NCI-H2227 (cell line): ENCODE measurements around the gene NUP93.
A peak's percentile ranks its signal among the peaks of the same experiment; 100 is the strongest.

Experiments used
- DNase-seq: peaks from one replicate; lab custom pipeline; 2025; ENCODE audit not compliant: unreplicated experiment; lab: John Stamatoyannopoulos, UW

Gene NUP93

DNA sequence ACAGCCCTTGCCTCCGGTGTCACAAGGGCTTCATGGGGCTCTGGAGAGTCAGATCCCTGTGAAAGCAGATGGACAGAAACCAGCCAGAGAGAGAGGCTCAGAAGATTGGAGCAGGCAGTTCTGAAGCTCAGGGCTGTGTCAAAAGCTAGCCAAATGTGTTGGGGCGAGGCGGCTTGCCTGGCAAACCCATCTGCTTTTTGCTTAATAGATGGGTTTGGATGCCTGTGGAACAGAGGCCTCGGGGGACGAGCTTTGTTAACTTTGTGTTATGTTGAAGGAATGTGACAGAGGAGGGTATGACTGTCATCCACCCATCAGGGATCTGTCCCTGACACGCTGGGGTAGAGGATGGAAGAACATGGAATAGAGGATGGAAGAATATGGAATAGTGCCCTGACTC lies 114.1 kb downstream of the NUP93 start:
- no peak for DNase-seq

DNA sequence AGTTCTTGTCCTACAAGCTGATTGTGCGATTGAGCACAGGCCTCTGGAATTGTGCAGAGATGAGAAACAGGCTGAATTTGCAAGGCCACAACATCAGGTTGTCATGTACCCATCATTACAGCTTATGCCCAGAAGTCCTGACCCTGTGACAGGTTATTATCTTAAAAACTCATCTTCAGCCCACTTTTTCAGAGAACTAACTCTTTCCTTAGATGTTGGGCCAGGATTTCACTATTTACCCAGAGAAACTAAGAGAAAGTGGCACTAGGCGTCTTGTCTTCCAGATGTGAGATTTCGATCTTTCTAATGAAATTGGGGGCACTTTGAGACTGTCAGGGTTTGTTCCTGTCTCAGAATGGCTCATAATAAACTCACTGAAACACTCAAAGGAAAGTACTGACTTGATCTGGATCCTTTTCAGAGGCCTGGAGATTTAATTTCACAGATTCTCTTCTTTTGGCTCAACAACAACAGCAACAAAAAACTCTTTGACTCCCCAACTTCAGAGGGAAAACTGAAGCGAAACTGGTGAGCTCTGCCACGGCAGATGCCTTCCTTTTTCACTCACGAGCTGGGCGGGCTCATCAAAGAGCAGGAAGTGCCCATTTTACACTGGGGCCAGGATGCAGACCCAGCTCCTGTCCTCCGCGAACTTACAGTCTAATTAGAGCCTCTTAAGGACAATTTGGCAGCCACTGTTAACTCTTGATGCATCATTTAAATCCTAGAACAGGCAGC lies 117.4 kb downstream of the NUP93 start:
- DNase-seq: no peak

GRCh38 chr16:56848029-56848936 lies 118.4 kb downstream of the NUP93 start:
- DNase-seq: no peak

- peak; percentile 6 for DNase-seq
These were observed 119.2 kb downstream of the NUP93 start for GRCh38 chr16:56848955-56849689.

DNA sequence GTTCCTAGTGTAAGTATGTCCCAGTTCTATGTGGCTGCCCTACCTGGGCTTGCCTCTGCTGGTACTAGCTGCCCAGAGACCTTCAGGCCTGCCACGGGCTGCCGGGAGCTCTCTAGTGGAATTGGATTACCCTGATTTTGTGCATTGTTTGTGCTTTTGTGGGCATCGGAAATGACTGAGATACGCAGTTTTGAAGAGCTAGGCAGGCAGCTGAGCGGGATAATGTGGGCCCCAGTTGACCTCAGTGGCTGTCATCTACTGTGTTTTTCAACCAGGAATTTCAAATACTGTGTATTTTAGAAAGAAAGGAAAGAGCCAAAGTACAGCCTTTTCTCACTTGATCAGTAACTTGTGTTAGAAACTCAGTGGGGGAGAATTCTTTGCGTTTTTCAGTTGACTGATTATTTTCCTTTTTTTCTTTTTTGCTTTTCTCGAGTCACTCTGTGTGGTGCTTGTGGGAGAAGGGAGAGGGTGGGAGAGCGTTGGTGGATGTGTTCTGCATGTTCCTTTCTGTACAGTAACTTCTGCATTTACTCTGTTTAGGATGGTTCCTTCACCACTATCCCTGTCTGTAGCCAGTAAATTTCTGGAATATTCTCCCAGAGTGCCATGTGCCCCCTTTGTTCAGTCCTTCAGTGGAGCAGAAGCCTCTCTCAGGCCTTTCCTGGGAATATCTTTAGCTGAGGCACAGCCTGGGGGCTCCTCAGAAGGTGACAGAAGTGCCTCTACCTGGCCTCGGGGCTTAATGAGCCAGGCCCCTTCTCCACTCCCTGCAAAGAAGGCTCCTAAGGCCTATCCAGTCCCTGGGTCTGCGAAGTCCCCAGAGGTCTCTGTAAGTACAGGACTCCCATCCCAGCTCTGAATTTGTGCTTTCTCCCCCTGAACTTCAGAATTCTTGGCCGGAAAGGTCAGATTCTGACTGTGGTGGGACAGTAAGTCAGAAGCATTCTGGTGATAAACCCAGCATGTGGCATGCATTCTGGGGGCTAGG lies 120.1 kb downstream of the NUP93 start:
- DNase-seq: no peak

- peak; percentile 4 for DNase-seq
These were observed 121.9 kb downstream of the NUP93 start for GRCh38 chr16:56851671-56852400.

DNA sequence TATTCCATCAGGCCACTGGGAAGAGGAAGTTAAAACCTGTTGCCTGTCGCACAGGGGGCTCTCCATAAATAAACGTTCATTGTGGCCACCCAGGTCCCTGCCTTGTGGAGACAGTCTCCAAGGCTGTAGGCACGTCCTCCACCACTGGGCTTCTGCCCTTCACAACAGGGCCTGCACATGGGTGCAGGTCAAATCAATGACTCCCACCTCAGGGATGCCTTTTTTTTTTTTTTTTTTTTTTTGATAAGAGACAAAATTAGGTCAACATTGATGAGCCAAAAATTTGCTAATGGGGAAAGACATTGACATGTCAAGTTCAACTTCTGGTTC lies 122.4 kb downstream of the NUP93 start:
- DNase-seq: no peak

DNA sequence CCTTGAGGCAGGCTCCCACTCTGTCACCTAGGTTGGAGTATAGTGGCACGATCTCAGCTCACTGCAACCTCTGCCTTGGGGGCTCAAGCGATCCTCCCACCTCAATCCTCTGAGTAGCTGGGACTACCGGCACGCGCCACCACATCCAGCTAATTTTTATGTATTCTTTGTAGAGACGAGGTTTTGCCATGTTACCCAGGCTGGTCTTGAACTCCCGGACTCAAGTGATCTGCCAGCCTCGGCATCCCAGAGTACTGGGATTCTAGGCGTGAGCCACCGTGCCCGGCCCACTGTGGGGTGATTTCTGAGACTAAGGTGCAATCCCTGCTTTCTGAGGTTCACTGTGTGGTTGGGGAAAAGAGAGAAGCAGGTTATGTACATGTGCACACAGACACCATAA lies 123.0 kb downstream of the NUP93 start:
- no peak for DNase-seq

- DNase-seq: no peak
These were observed 125.3 kb downstream of the NUP93 start for GRCh38 chr16:56855201-56855600.

DNA sequence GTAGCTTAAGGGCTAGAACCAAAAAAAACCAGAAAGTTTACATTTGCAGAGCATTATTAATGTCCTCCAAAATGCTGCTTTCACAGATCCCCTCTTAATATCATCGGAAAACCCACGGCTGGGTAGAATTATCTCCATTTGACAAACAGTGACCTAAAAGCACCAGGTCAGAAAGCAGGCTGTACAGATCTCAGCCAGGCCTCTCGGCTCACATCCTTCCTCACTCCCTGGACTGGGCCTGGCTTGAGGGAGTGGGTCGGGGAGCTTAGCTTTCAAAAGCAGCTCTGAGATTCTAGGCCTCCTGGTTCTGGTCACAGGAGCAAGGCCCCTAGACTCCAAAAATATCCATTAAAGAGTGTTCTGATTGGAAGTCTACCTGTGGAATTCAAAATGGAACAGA lies 126.0 kb downstream of the NUP93 start:
- DNase-seq: no peak

GRCh38 chr16:56856876-56857447 lies 127.0 kb downstream of the NUP93 start:
- DNase-seq: no peak

- DNase-seq: no peak
These were observed 128.4 kb downstream of the NUP93 start for GRCh38 chr16:56858374-56858773.

- DNase-seq: no peak
These were observed 129.7 kb downstream of the NUP93 start for GRCh38 chr16:56859636-56860035.

DNA sequence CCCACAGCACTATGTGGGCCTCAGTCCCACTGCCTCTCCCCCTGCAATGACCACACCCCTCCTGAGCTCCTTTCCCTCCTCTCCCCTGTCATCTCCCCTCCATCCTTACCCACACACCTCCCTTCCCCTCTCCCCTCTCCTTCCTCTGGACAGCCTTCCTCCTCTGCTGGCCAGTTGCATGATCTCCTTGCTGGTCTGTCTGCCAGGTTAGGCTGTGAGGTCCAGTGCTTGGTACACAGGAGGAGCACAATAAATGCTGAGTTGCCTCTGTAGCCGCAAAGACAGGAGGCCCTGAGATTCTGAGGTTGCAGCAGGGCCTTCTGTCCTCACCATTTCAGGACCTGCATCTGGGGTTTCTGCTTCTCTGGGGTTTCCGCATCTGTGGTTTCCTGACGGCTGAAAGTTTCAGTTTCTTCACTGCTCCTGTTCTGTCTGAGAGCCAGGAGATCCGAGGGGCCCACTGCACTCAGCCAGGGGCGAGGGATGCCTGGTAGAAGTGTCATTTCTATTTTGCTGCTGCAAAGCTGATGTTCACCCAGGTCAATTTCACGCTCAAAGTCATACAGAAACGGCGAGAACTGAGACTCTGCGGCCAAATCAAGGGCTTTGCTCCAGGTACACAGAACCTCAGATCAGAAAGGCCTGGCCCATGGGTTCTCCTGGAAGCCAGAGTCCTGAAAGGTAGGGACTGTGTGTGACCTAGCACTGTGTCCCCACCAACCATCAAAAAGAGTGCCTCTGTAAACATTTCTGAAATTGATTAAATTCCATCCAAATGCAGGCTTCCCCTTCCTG lies 130.5 kb downstream of the NUP93 start:
- DNase-seq: no peak

- DNase-seq: no peak
These were observed 131.2 kb downstream of the NUP93 start for GRCh38 chr16:56861092-56861610.

DNA sequence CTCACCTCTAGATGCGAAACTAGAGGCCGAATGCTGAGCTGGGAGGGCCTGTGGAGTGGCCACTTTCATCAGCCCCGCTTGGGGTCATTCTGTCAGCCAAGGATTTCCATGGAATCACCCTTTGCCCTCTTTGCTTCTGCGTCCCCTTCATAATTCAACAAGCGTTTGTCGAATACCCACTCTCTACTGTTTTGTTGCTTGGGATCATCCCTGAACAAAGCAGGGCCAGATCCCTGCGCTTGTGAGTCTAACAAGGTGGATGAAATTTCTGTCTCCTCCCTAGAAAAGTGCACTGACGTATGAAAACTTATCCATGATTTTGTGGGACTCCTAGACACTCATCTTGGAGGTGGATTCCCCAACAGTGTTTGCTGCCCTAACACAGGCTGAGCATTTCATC lies 131.8 kb downstream of the NUP93 start:
- no peak for DNase-seq

DNA sequence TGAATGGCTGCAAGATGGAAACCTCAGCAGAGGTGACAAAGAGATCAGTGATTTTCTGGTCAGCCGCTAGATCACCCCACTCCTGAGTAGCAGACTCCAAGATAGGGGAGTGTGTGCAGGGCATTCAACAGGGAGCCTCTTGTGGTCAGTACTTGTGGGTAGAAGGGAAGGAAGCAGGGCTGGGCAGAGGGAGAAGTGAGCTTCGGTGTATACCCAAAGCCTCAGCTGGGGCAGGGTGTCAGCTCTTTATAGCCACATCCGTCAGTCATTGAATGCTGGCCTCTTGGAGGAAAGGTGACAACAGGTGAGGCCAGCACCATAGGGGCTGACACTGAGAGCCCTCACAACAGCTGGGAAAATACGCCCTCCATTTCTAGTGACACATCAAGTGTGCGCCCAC lies 132.8 kb downstream of the NUP93 start:
- no peak for DNase-seq

DNA sequence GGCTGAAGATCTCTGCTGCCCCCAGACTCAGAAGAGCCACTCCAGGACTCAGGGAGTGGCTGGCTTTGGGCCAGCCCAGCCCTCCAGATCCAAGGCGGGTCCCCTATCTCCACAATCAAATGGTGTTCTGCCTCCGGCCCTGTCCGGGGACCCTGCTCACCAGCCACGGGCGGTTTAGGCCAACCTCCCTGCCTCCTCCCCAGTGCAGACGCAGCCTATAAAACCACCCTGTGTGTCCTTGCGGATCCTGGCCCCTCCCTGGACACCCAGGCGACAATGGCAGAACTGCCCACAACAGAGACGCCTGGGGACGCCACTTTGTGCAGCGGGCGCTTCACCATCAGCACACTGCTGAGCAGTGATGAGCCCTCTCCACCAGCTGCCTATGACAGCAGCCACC lies 135.0 kb downstream of the NUP93 start, which contains the start of gene SLC12A3:
Gene SLC12A3 (plus strand): TSS at position 248 of the 400 bp plus-strand sequence. CDS start 29 bp downstream, at position 277.
- no peak for DNase-seq
